Raji (cell line): ENCODE measurements around the gene XIRP2.

Source experiments
- POLR2A ChIP-seq: IDR thresholded peaks from 2 replicates; pipeline ENCODE4 v1.6.1; 2011; ENCODE audit warnings: low read depth, low read length, control low read depth; ENCODE audit not compliant: insufficient read depth

XIRP2 gene

DNA sequence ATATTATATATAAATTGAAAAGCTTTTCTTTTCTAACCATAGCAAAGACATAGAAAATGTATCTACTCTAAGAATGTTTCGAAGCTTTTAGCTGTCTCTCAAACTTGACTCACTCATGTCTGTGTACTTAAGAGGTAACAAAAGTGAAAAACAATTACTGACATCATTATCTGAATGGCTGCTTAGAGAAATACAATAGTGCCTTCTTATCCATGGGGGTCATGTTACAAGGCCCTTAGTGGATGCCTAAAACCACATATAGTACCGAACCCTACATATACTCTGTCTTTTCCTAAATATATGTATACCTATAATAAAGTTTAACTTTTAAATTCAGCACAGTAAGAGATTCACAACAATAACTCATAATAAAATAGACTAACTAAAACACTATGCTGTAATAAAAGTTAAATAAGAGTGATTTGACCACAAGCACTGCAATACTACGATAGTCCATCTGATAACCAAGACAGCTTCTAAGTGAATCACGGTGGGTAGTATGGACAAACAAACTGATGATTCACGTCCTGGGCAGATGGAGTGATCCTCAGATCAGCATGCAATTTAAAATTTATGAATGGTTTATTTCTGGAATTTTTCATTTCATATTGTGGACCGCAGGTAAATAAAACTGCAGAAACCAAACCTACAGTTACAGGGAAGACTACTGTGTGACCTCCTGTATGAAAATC, 246.2 kb downstream of the XIRP2 start:
- TF ChIP-seq POLR2A, result no peak

DNA sequence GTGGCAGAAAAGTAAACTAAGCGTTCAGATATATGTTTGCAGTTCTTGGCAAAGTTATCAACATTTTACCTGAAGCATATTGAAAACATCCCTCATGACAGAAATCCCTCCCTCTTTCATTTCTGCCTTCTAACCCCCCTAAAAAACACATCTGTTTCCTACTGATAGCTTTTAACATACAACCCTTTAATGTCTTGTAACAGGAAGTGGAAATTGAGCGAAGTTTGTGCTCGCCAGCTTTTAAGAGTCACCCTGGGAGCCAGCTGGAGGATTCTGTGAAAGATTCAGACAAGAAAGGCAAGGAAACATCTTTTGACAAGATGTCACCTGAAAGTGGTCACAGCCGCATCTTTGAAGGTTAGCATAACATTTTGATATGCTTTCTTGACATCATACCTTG, 247.4 kb downstream of the XIRP2 start:
- TF ChIP-seq POLR2A, result no peak

DNA sequence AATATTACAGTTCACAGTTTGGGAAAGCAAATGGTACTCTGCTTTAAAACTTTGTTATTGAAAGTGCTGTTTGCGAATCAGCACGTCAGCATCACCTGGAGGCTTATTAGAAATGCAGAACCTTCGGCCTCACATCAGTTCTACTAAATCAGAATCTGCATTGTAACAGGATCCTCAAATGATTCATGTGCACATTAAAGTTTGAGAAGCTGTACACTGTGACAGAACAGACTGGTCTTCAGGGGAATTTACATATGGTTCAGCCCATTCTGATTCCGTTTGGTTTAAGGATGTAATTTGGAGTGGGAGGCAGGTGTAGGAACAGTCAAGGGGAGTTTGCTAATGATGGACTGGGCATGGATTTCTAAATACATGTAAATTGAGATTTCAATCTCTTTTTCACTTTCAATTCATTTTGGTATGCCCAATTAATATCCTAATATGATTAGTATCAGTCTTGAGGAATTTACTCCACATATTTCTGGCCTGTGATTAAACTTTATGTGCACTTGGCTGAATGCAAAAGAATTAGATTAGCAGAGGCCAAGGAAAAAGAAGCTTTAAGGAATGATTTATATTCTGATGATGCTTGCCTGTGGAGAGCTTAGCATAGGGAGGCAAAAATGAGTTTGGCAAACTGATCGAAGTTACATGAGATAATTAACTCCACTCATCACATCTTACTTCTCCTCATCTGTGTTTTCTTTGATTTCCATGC, 248.8 kb downstream of the XIRP2 start:
- no peak for TF ChIP-seq POLR2A

DNA sequence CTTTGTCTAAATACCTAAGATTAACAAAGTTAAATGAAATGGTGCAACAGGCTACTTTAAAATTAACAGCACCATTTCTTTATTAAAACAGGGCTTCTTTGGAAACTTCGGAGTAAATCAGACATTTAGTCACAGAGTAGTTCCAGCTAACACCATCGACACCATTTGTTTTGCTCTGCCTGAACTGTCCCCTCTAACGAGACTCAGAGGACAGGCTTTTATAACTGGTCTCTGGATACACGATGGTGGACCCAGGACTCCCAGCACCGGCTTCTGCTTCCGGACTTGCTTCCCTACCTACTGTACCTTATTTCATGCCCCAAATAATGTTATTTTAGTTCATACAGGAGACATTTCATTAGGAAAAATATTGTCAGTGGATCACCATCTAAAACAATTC, 252.1 kb downstream of the XIRP2 start:
- TF ChIP-seq POLR2A, result no peak

DNA sequence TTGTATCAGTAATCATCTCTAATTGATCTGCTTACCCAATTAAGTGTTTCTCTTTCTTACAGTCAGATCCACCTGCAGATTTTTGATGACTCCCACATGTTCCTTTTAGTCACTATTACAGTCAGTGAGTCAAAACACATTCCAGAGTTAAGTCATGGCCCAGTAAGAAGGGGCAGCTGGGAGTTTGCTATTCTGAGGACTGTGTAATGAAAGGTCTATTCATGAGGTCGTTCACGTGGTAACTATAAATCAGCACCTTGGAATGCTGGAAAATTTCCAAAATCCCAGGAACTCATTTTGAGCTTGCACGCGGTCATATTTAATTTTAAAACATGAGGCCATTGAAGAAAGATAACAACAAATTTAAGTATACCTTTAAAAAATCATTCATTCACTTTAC, 252.5 kb downstream of the XIRP2 start:
- no peak for TF ChIP-seq POLR2A

DNA sequence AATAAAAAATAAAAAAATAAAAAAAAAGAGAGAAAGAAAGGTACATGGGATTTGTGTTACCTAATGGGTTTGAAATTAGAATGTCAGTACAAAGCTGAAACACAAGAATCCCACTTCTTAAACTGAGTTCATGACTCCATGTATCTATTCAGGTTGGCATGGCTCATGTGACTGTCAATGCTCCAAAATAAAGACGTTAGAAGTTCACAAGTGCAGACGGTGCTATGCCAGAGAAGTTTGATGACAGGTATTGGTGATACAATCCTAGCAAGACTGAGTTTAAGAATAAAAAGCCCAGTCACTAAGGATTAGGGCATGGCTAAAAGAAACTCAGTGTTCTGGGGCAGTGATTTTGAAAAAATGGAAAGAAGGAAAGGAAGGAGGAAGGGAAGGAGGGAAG, 254.3 kb downstream of the XIRP2 start:
- no peak for TF ChIP-seq POLR2A

DNA sequence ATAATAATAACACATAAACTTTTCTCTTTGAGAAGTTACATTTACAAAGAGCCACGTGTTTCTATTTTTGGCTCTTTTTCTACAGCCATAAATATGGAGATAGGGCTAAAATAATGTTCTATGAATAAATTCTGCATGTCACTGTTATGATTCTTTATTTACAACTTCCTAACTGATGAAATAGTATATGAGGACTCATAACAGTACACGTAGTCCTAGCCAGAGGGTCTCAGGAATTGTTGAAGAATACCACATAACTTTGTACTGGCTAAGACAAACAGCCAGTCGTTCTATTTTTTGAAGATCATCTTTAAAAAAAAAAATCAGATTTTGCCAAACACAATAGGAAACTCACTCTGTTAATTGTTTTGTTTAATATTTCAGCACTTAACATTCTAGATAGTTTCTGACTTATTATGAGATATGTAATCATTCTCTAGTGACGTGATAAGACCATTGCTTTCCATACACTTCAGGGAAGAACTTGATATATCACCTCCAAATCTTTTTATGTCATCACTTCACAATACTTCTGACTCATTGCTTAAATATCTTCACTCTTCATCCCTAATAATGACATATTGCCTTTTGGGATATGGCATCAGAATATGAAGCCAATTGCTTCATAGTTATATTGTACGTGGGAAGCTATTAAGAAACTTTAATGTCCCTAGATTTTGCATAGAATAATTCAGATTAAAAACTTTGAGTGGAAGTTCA, 256.1 kb downstream of the XIRP2 start:
- TF ChIP-seq POLR2A, result no peak

DNA sequence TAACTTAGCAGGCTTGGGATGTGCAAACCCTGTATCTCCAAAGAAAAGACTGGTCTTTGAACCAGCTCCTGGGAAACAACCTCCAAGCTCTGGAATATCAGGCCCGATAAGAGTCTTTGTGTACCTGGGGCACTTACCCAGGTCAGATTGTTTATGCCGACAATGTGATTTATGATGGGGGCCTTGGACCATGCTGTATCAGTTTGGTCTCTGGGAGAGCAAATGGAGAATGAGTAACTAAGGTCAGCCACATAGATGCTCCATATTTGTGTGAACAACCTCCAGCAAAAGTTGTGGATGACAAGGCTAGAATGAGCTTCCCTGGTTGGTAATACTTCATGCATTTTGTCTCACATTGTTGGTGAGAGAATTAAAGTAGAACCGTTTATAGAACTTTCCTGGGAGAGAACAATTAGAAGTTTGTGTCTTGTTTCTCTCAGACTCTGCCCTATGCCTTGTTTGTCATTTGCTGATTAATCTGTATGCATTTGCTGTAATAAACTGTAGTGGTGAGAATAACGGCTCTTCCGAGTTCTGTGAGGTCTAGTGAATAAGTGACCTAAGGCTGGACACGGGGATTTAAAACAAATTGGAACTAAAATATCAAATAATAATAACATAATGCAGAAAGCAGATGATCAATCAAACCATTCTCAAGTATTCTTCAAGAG, 259.1 kb downstream of the XIRP2 start:
- TF ChIP-seq POLR2A, result no peak

DNA sequence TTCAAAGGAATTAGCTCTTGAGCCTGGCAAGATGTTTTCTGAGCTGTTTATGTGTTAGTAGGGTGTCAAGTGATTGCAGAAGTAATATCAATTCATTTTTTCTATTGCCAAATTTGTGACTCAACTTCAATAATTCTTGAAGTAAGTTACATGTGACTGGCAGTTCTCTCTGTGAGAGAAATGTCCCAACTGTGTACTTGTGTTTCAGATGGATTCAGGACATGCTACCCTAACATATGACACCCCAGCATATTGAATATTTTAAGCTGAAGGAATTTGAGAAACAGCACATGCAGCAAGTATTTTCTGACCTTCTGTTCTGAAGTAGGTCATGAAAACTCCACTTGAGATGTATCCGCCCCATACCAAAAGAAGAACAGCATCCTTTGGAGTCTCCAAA, 263.6 kb downstream of the XIRP2 start:
- no peak for TF ChIP-seq POLR2A

DNA sequence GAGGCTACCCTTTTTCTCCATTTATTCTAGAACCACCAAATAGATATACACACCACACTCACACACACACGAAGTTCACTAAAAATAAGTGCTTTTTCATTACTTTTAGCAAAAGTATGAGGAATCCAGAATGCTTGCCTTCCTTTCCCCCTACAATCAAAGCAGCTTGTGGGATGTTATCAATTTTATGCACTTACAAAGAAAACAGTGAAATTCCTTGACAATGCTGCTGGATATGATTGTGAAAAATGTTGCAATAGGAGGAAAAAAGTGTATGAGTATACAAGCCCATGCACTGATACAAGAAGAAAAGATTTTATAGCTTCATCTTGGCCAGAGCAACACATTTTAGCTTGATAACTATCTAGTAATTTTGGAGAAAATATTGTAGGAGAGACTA, 269.2 kb downstream of the XIRP2 start:
- no peak for TF ChIP-seq POLR2A

DNA sequence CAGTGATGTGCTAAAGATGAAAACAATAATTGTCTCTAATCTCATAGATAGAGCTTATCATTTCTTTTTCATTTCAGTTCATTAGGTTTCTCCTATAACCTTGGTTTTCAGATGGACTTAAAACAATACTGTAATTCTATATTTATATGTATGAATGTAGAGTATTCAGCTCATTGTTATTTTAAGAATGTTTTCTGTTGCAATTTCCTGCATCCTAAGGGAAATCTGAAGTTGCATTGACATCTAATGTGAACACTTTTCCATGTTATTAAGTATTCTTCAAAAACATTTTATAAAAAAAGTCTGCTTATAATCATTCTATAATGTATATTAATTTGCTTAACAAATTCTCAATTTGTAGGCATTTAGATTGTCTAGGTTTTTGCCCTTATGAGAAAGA, 288.9 kb downstream of the XIRP2 start:
- TF ChIP-seq POLR2A, result no peak

DNA sequence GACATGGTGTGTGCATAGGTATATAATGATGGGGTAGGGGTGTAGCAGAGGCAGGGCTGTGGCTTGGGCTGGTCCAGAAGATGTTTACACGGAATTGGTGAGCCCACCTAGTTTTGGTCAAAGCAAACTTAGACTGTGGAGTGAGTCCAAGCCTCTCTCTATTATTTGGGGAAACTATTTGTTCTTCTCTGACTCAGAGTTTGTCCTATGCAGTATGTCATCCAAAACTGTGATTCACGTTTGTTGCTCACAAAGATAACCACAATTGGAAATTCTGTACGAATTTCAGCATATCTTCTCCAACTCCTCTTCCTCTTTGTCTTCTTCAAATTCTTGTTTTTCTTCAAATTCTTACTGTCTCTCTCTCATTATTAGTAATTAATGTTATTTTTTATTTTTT, 292.9 kb downstream of the XIRP2 start:
- no peak for TF ChIP-seq POLR2A

DNA sequence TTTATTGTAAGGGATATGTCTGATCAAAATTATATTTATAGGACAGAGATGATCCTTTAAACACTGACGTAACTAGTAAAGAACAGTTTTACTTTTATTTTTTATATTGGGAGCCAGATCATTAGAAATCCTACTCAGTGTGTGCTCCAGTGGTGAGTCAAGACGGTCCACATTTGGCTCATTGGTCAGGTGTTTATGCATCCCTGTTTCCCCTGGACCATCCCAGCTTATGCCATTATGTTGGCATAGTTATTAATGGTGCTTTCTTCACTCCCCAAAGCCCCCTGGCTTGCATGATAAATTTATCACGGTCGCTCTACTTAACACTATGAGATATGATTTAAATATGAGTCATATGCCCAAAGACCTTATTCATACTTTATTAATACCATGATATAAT, 293.4 kb downstream of the XIRP2 start:
- no peak for TF ChIP-seq POLR2A

DNA sequence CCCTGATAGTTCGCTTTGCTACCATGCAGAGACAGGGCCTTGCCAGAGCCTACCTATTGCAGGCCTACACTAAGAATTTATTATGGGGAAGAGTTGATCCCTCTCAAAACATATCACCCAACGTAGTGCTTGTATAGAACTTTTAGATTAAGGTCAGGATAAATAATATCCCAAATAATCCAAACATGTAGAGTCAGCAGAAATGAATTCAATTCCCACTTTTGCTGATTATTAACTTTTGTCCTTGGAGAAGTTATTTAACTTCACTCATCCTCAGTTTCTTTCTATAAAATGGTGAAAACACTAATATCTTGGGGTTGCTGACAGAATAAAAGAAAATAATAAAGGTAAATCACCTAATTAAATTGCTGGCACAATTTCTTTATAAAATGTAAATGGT, 294.1 kb downstream of the XIRP2 start:
- no peak for TF ChIP-seq POLR2A

DNA sequence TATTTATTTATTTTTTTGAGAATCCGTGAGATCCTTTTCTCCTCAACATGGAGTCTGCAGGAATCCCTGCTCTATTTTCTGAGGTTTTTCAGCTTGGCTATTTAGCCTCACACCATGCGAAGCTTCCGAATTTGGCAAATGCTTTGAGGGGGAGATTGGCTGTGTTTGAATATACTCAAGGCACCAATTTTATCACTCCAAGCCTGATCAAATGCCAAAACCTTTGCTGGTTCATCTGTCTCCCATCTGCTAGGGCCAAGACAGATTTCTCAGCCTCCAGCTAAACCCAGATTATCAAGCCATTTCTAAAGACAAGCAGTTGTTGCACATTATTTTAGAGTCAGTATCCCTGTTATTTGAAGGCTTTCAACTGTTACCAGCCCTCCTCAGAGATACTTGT, 295.7 kb downstream of the XIRP2 start:
- no peak for TF ChIP-seq POLR2A

DNA sequence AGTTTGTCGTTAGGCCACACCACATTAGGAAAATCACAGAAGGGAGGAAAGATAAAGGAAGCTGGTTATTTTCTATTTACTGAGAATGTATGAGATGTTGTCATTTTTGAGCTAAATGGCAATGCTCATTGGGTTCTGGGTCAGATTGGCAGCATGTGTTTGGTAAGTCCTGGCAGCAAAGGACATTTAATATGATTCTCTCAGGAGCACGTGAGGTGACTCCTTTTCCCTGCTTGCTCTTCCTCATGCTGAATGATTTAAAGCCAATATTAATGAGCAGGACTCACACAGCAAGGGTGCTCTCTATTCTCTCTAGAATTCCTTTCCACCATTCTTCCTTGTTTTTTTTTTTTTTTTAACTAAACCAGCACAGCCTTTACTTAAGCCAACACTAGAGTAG, 298.2 kb downstream of the XIRP2 start:
- no peak for TF ChIP-seq POLR2A
